Measurements from ENCODE around the gene ARMC9. TPM values are rescaled to one million over a fixed set of nuclear protein-coding genes. Genes with fewer than 3 reads are reported as not detected.

Gene ARMC9
- total and polyA plus RNA-seq, 2 experiments from 2014 or later = 22.5 to 23.7 TPM

DNA sequence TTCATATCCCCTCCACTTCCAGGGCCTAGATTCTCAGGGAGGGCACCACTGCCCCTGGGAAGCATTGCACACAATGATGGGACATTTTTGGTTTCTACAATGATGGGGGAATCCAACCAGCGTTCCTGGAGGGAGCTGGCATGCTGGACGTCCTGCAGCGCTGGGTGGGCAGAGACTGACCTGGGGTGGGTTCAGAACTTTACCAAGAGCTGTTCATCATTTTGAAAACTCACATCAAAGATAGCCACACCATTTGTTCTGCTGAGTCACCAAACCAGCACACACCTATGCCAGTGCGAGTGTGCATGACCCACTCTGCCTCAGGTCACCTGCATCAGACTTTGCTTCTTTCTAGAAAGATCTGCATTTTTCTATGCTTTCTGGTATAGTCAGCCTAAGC lies 14.1 kb upstream of the ARMC9 start:
- no peak overlapping the region for H3K4me3 ChIP-seq
- no peaks in the 10 kb centered on the region for H3K79me2 ChIP-seq
- DNase-seq (ENCODE audit: low spot score) = no peak
- H3K9me3 ChIP-seq (ENCODE audit: low read depth) = no peaks in the 10 kb centered on the region
- no peak overlapping the region for H3K4me2 ChIP-seq
- no peak for TF ChIP-seq EZH2phosphoT487 (IDR thresholded peaks at IDR 0.05; ENCODE audit: low read depth, severe bottlenecking, unreplicated experiment)
- H3K27ac ChIP-seq = no peak overlapping the region
- no peaks in the 10 kb centered on the region for H3K4me1 ChIP-seq (ENCODE audit: insufficient read depth)
- H4K20me1 ChIP-seq (ENCODE audit: insufficient read depth, poor library complexity, severe bottlenecking) = no peaks in the 10 kb centered on the region
- 95% methylated on average over 4 of the region's 4 CpGs for WGBS (ENCODE audit: low lambda C conversion rate, missing lambda C conversion rate)
- no peaks in the 10 kb centered on the region for H3K9me2 ChIP-seq (replicated peaks; ENCODE audit: insufficient read depth)
- H3K27me3 ChIP-seq = no peaks in the 10 kb centered on the region
- no peak overlapping the region for H2AFZ ChIP-seq
- H3K36me3 ChIP-seq (replicated peaks; ENCODE audit: insufficient read depth, low read depth) = no peaks in the 10 kb centered on the region

DNA sequence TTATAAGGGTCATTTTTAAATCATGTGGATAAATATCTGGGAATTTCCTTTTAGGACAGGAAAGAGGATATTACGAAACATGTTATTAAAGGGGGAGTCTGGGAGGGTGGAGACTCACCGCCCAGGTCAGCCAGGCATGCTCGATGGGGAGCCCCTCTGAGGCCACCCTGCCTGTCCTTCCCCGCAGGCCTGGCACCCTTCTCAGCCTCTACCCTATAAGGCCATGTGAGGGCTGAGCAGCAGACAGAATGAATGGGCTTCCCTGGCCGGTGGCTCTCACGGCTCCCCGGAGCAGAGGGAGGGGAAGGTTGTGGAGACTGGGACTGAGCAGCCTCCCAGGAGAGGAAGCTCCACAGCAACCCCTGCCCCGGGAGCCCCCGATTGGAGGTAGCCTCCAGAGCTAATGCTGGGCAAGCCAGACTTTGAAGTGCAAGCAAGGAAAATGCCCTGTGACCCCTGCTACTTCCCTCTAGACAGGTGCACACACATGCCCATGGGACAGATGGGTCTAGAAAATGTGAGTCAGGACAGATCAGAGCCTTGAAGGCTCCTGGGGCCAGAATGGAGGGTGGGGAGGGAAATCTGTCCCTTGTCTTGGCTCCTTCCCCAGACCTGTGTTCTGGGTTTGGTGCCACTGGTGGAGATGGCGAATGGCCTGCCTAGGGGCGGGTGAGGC lies 13.2 kb upstream of the ARMC9 start:
- TF ChIP-seq EZH2 (IDR thresholded peaks at IDR 0.05; ENCODE audit: borderline replicate concordance) (no peak), EZH2phosphoT487 (IDR thresholded peaks at IDR 0.05; ENCODE audit: low read depth, severe bottlenecking, unreplicated experiment) (no peak)
- Histone ChIP-seq H3K4me2 (no peak overlapping the region), H4K20me1 (ENCODE audit: insufficient read depth, poor library complexity, severe bottlenecking) (no peaks in the 10 kb centered on the region), H3K36me3 (replicated peaks; ENCODE audit: insufficient read depth, low read depth) (no peaks in the 10 kb centered on the region), H3K79me2 (no peaks in the 10 kb centered on the region), H3K27ac (no peak overlapping the region), H3K27me3 (no peaks in the 10 kb centered on the region), H2AFZ (no peak overlapping the region), H3K4me1 (ENCODE audit: insufficient read depth) (no peaks in the 10 kb centered on the region), H3K9me3 (ENCODE audit: low read depth) (no peaks in the 10 kb centered on the region), H3K9me2 (replicated peaks; ENCODE audit: insufficient read depth) (no peaks in the 10 kb centered on the region), H3K4me3 (no peak overlapping the region)
- WGBS (ENCODE audit: low lambda C conversion rate, missing lambda C conversion rate) = 86% methylated on average over 11 of the region's 11 CpGs
- no peak for DNase-seq (ENCODE audit: low spot score)

DNA sequence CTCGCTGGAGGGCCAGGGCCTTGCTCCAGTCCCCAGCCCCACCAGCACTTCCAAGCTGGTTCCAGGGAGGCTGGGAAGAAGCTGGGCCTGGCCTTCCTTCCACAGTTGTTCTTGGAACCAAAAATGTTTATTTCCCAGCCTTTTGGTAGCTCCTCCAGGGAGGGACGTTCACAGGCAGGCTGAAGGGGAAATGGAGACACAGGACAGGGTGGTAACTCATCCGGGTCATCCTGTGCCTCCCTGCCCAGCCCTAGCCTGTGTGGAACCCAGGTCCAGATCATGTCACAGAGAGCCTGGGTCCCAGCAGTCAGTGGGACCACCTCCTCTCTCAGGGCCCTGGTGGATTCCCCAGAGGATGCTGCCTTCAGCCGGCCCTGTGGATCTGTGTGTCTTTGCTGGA lies 12.5 kb upstream of the ARMC9 start:
- Histone ChIP-seq H3K4me3 (no peak overlapping the region), H3K9me3 (ENCODE audit: low read depth) (no peaks in the 10 kb centered on the region), H3K4me1 (ENCODE audit: insufficient read depth) (peaks cover 2% of the 10 kb centered on the region), H3K4me2 (no peak overlapping the region), H3K79me2 (no peaks in the 10 kb centered on the region), H3K27me3 (peaks cover 2% of the 10 kb centered on the region), H3K36me3 (replicated peaks; ENCODE audit: insufficient read depth, low read depth) (no peaks in the 10 kb centered on the region), H4K20me1 (ENCODE audit: insufficient read depth, poor library complexity, severe bottlenecking) (no peaks in the 10 kb centered on the region), H3K9me2 (replicated peaks; ENCODE audit: insufficient read depth) (no peaks in the 10 kb centered on the region), H3K27ac (no peak overlapping the region), H2AFZ (no peak overlapping the region)
- TF ChIP-seq EZH2phosphoT487 (IDR thresholded peaks at IDR 0.05; ENCODE audit: low read depth, severe bottlenecking, unreplicated experiment) (no peak), EZH2 (IDR thresholded peaks at IDR 0.05; ENCODE audit: borderline replicate concordance) (no peak)
- DNase-seq (ENCODE audit: low spot score) = no peak
- WGBS (ENCODE audit: low lambda C conversion rate, missing lambda C conversion rate) = 94% methylated on average over 3 of the region's 4 CpGs

DNA sequence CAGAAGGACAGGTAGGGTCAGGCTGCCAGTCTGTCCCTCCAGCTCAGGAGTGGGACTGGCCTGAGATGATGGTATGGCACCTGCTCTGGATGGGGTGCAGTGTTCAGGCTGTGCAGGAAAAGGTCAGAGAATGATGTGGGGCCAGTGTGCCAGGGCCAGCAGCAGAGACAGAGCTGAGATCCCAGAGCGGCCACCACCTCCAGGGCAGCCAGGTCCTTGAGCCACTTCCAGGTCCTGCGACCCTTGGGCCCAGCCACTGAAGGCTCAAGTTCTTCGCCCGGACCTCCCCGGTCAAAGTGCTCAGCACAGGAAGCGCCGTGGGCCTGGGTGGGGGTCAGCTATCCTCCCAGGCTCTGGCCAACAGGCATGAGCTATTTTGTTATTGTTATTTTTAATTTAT lies 12.1 kb upstream of the ARMC9 start:
- no peaks in the 10 kb centered on the region for H3K36me3 ChIP-seq (replicated peaks; ENCODE audit: insufficient read depth, low read depth)
- no peak overlapping the region for H3K4me3 ChIP-seq
- H2AFZ ChIP-seq = no peak overlapping the region
- H4K20me1 ChIP-seq (ENCODE audit: insufficient read depth, poor library complexity, severe bottlenecking) = no peaks in the 10 kb centered on the region
- no peak overlapping the region for H3K27ac ChIP-seq
- no peaks in the 10 kb centered on the region for H3K9me2 ChIP-seq (replicated peaks; ENCODE audit: insufficient read depth)
- no peaks in the 10 kb centered on the region for H3K9me3 ChIP-seq (ENCODE audit: low read depth)
- WGBS (ENCODE audit: low lambda C conversion rate, missing lambda C conversion rate) = 91% methylated on average over 7 of the region's 7 CpGs
- no peak for DNase-seq (ENCODE audit: low spot score)
- H3K4me2 ChIP-seq = no peak overlapping the region
- no peak for TF ChIP-seq EZH2phosphoT487 (IDR thresholded peaks at IDR 0.05; ENCODE audit: low read depth, severe bottlenecking, unreplicated experiment)
- TF ChIP-seq, protein P1, sequence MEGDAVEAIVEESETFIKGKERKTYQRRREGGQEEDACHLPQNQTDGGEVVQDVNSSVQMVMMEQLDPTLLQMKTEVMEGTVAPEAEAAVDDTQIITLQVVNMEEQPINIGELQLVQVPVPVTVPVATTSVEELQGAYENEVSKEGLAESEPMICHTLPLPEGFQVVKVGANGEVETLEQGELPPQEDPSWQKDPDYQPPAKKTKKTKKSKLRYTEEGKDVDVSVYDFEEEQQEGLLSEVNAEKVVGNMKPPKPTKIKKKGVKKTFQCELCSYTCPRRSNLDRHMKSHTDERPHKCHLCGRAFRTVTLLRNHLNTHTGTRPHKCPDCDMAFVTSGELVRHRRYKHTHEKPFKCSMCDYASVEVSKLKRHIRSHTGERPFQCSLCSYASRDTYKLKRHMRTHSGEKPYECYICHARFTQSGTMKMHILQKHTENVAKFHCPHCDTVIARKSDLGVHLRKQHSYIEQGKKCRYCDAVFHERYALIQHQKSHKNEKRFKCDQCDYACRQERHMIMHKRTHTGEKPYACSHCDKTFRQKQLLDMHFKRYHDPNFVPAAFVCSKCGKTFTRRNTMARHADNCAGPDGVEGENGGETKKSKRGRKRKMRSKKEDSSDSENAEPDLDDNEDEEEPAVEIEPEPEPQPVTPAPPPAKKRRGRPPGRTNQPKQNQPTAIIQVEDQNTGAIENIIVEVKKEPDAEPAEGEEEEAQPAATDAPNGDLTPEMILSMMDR (IDR thresholded peaks at IDR 0.05; ENCODE audit: poor library complexity) = no peak
- no peaks in the 10 kb centered on the region for H3K79me2 ChIP-seq
- H3K4me1 ChIP-seq (ENCODE audit: insufficient read depth) = peaks cover 3% of the 10 kb centered on the region
- peaks cover 5% of the 10 kb centered on the region for H3K27me3 ChIP-seq
